Raji (cell line): ENCODE results near the gene CPEB3.

Experiments
- POLR2A ChIP-seq: IDR thresholded peaks from 2 replicates; pipeline ENCODE4 v1.6.1; 2011; ENCODE audit warnings: low read depth, low read length, control low read depth; ENCODE audit not compliant: insufficient read depth

Gene CPEB3

DNA sequence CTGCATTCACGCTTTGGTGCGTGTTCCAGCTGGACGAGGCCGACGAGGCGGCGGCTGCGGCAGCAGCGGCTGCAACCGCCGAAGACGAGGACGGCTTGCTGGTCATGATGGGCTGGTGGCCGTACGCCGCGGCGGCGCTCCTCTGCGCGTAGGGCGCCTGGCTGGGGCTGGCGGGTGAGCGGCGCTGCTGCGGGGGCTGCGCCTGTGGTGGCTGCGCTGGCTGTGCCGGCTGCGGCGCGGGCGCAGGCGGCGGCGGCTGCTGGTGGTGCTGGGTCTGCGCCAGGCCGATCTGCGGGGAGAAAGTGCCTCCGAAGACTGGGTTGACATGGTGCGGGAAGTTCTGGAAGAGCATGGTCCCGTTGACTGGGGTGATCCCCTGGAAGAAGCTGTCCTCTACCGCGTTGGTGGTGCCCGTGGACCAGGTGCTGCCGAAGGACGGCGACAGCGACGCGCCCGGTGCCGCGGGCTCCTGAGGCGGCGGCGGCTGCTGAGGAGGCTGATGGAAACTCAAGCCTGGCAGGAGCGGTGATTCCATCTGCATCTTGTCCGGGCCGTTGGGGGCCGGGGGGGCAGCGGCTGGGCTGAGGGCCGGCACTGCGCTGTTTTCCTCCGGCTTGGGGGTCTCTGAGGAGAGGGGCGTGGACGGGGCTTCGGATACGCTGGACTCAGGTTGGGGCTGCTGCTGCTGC is 51.1 kb downstream of the CPEB3 start:
- TF ChIP-seq POLR2A, result no peak

DNA sequence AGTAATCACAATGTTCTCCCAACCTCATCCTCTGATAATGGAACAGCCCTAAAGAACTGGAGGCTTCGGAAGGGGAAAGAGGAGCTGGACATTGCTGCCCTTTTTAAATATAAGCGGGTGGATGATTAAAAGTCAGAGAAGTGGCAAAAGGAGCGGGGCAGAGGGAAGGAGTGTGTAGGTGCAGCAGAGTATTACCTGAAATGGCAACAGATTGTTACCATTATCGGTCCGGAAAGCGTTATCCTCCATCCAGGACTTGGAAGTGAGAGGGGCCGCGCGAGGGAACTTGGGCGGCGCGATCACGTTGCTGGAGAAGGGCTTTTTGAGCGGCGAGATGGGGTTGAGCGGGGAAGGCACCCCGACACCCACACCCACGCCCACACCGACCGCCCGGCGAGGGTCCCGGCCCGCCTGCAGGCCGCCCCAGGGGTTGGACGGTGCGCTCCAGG is 51.7 kb downstream of the CPEB3 start:
- TF ChIP-seq POLR2A, result no peak

DNA sequence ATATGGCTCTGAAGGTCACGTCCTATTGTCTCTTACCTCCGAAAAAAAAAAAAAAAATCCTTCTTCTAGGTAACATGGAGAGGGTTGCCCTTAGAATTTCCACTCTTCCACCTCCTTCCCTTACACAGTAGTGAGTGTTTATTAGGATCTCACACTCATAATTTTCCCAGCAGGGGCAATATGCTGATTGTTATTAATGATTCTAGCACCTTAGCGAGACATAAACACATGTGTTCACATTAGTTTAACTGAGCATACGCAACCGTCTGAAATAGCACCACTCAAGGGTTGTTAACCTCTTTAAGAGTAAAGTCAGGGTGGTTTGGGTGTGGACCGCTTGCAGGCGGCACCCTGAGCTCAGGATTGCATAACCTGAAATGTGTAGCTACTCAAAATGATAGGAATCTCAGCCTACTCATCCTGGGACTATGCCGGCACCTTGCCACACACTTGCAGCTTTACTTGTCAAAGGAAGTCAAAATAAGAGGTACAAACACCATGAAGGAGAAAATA is 52.2 kb downstream of the CPEB3 start:
- no peak for TF ChIP-seq POLR2A

DNA sequence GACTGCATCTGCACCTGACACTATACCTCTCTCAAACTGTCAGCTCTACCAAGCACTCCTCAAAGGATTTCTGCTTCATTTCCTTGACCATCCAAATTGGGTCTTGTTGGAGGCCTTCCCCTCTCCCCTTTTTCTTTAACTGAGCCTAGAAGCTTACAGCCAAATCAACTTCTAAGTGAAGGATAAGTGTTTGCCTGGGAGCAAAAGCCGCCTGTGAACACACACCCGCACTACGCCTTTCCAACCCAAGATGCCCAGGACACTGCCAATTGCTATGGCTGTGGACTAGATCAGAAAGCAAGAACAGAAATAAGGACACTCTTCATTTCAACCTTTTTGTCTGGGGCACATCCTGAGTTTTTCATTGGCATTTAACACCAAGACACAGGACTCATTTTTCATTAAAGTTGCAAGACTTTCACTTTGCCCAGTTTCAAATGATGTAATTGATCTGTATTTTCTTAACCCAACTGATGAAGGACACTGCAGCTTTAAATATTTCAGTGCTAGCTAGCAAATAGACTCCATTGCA is 52.8 kb downstream of the CPEB3 start:
- no peak for TF ChIP-seq POLR2A

DNA sequence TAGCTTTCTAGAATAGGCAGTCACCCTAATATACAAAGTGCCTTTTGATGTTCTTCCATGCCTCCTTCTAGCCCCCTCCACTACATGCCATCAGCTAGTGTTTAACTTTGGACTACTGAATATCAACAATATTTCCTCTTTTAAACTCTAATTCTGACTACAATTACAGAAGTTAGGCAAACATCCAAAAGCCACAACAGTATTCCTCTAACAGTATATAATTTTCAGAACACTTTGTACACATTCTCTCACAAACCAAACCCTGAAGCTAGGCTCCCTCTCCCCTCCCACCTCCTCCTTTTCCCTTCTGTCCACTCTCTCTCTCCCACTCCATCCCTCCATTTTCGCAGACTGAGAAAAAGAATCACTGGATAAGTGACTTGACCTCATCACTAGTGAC is 59.7 kb downstream of the CPEB3 start:
- TF ChIP-seq POLR2A, result no peak

DNA sequence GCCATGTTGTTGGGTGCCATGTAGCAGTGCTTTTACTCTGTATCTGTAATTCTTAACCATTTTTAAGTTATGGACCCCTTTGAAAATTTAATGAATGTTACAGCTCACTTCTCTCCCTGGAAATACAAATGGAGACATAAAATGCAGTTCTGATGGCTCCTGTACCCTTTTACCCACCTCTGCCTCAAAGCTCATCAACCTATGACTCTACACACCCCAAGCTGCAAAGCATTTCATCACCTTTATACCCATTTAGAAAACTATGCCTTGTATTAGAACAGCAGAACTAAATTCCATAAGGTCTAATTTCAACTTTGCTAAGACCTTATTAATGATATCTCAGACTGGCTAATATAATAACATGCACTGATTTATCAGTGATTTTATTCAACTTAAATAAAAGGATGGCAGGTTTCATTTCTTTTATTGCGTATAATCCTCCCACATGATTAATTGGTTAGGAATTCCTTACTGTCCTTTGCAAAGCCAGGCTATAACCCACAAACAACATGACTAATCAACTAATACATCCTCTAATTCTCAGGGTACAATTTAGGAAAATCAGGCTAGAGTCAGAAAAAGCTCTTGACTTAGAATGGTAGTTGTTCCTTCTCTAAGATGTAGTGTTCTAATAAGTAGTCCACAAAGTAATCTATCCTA is 68.1 kb downstream of the CPEB3 start:
- TF ChIP-seq POLR2A, result no peak

DNA sequence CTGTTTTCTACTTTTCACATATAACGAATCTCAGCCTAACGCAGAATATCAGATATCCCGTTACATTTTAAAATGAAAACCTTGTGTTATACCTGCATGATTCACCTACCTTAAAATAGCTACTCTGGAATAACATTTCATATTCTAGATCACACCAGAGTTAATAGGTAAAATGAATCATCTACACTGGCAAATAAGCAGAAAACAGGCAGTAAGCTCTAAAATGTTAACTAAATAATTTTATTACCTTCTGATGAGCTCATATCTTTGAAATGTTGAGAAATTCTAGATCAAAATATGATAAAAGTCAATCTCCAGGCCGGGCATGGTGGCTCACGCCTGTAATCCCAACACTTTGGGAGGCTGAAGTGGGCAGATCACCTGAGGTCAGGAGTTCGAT is 71.3 kb downstream of the CPEB3 start:
- TF ChIP-seq POLR2A, result no peak

DNA sequence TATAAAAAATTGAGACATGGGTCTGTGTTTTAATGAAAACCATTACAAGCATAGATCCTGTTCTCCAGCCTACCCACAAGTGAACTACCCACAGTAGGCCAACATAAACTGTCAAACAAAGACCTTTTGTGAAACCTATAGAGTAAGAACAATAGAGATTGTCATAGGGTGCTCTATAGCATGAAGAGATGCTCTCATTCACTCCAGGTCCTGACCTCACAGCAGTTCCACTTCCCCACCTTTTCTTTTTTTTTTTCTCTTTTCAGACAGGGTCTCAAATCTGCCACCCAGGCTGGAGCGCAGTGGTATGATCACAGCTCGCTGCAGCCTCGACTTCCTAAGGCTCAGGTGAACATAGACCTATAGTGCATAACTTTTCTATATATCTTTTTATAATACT is 72.3 kb downstream of the CPEB3 start:
- no peak for TF ChIP-seq POLR2A

DNA sequence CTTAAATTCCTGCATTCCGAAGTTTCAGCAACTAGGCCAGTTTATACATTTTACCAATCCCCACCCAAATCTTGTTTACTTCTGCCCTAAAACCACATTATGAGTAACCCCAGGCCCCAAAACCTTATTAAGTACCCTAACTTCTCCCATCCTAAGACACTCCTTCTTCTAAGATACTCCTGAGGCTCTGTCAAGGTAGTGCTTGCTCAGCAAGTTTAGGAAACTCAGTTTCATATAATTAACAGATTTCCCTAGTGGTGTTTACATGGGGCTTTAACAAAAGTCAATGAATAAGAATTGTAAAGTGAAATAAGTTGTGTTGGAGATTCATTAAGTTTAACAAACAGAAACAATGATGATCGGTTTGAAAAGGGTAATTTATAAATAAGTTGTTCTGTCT is 77.8 kb downstream of the CPEB3 start:
- TF ChIP-seq POLR2A, result no peak

DNA sequence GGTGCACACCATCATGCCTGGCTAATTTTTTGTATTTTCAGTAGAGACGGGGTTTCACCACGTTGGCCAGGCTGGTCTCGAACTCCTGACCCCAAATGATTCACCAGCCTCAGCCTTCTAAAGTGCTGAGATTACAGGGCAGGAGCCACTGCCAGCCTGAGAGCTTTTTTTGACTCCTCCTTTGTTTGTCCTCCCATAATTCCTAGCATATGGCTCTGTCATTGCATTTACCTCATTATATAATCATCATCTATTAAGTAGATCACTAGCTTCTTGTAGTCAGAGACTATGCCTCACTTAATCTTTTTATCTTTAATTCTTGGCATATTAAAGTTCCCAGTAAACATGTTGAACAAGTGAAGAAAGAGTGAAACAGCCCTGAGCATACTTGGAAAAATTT is 82.1 kb downstream of the CPEB3 start:
- TF ChIP-seq POLR2A, result no peak

DNA sequence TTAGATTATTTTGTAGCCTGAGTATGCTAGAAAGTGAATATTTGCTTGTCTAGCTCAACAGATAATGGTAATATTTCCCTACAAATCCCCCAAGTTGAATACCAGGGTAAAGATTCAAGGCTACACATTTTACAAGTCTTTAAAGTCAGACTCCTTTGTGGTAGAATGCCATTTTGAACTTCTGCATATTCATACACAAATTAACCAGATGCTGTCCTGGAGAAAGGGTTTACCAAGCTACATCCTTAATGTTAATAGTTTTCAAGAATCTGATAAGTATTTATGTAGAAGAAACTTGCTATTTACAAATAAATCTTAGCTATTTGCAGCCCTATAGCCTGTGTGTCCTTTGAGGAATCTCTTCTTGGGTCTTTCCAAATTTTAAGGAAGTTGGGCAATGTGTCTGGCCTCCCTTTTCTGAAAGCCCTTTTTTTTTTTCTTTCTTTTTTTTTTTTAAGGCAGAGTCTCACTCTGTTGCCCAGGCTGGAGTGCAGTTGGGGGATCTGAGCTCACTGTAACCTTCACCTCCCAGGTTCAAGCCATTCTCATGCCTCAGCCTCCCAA is 82.6 kb downstream of the CPEB3 start:
- no peak for TF ChIP-seq POLR2A

DNA sequence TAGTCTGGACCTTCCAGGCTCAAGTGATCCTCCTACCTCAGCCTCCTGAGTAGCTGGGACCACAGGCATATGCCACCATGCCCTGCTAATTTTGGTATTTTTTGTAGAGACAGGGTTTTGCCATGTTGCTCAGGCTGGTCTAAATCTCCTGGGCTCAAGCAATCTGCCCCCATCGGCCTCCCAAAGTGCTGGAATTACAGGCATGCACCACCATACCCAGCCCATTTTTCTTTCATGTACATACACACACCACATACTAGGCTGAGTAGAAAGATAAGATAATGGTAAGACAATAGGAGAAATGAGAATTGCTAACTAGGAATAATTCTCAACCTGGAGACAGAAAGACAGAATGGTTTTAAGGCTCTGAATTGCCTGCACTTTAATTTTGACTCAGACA is 83.8 kb downstream of the CPEB3 start:
- TF ChIP-seq POLR2A, result no peak

DNA sequence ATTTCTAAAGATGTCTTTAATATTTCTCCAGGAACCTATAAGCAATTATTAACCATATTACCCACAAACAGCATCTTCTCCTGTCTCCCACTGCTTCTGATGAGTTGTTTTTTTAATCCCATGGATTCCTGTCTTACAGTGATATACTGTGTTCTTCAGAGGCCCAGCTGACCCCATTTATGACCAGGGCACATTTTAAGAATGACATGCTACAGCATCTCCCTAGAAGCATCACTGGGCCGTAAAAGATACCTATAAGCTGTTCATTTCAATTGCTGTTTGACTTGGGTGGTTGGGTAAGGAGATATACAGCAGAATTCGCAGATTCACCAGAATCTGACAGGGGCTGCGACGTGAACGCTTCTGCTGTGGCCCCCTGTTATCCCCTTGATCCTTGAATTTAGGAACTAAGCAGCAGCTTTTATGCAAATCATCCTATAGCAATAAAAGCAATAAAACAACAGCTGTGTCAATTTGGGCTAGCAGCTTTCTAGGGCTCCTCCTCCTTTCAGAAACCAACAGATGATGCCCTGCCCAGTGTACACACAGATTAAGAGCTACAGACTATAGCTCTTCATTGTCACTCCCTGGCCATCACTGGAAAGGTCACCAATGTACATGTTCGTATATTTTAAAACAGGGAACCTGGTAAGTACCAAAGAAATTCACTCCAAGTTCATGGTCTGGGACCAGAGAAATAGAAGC is 86.8 kb downstream of the CPEB3 start:
- TF ChIP-seq POLR2A, result no peak

DNA sequence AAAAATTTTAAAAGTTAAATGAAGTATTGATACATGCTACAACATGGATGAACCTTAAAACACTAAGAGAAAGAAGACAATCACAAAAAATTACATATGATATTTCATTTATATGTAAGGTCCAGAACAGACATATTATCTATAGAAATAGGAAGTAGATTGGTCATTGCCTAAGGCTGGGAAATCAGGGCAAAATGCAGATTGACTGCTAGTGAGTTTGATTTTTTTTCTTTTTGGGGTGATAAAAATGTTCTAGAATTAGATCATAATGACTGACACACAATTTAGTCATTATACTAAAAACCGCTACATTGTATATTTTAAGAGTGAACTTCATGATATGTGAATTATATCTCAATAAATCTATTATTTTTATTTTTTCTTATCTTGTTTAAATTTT is 88.3 kb downstream of the CPEB3 start:
- no peak for TF ChIP-seq POLR2A

DNA sequence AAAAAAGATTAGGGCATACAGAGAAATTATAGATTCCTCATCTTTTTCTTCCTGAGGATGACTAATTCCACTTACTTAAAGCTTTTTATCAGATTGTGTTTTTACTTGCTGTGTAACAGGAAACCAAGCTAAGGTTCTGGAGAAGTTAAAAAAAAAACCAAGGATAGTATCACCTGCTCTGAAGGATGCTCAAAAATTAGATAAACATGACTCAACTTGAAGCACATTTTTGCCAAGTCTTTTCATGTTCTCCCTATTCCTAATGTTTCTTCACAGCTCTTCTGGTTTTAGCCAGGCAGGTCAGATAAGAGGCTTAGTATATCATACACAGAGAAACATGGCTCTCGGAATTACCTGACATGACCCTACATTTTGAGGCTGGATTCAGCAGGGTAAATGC is 90.3 kb downstream of the CPEB3 start:
- TF ChIP-seq POLR2A, result no peak
